Activated CD4-positive, alpha-beta T cell treated with anti-CD3 and anti-CD28 coated beads, Interleukin-2, Interleukin-6, amounts not matched to agents 100 ng/mL and 50 ng/mL, durations not matched to agents 16 hours and 8 hours (primary cell): ENCODE measurements around the gene FUOM.
A peak's percentile ranks its signal among the peaks of the same experiment; 100 is the strongest.

Experiments
- DNase-seq: peaks from one replicate; pipeline ENCODE4 v3.0.0-alpha.2; 2020

Gene FUOM

GRCh38 chr10:133349577-133350011 is 8.2 kb downstream of the FUOM start:
- no peak for DNase-seq

GRCh38 chr10:133349160-133349568 is 8.7 kb downstream of the FUOM start:
- no peak for DNase-seq

GRCh38 chr10:133347710-133348517 is 9.9 kb downstream of the FUOM start:
- no peak for DNase-seq

GRCh38 chr10:133346413-133346812 is 11.4 kb downstream of the FUOM start:
- DNase-seq, result no peak

- DNase-seq, result no peak
Measured at GRCh38 chr10:133344236-133344635, 13.6 kb downstream of the FUOM start.

- DNase-seq, result no peak
Measured at GRCh38 chr10:133343558-133343957, 14.3 kb downstream of the FUOM start.

- no peak for DNase-seq
Measured at GRCh38 chr10:133342942-133343341, 14.9 kb downstream of the FUOM start.

- DNase-seq, result no peak
Measured at GRCh38 chr10:133341983-133342382, 15.8 kb downstream of the FUOM start.

GRCh38 chr10:133339708-133340380 is 18.0 kb downstream of the FUOM start:
- DNase-seq, result no peak

- no peak for DNase-seq
Measured at GRCh38 chr10:133338080-133339071, 19.4 kb downstream of the FUOM start.

- DNase-seq, result no peak
Measured at GRCh38 chr10:133337370-133337725, 20.5 kb downstream of the FUOM start.

- peak; percentile 42 for DNase-seq
Measured at GRCh38 chr10:133336577-133337369, 21.0 kb downstream of the FUOM start, which contains the start of gene CALY. Gene CALY (minus strand): TSS chr10:133336896. CDS start chr10:133328989, 7,907 bp downstream.

GRCh38 chr10:133336118-133336576 is 21.7 kb downstream of the FUOM start:
- DNase-seq, result no peak

GRCh38 chr10:133335246-133336117 is 22.3 kb downstream of the FUOM start:
- peak; percentile 62 for DNase-seq

- DNase-seq, result peak; percentile 21
Measured at GRCh38 chr10:133334503-133335245, 23.1 kb downstream of the FUOM start.

- DNase-seq, result no peak
Measured at GRCh38 chr10:133332936-133333699, 24.7 kb downstream of the FUOM start.

GRCh38 chr10:133329491-133330202 is 28.2 kb downstream of the FUOM start:
- peak; percentile 89 for DNase-seq
